ENCODE data around the gene CBR1. TPM values are rescaled to one million over a fixed set of nuclear protein-coding genes. Genes with fewer than 3 reads are reported as not detected.

CBR1 gene
- total RNA-seq, 1 experiment from 2014 or later: 81.8 TPM

GRCh38 chr21:36111238-36111637 is 41.4 kb downstream of the CBR1 start:
- Histone ChIP-seq H3K27me3 (replicated peaks; ENCODE audit: insufficient read depth, low read depth, low read length, poor library complexity) (no peaks in the 10 kb centered on the region), H3K36me3 (ENCODE audit: insufficient read depth, low read length, poor library complexity, severe bottlenecking) (no peaks in the 10 kb centered on the region), H3K27ac (ENCODE audit: low read depth, low read length, poor library complexity, severe bottlenecking) (no peak overlapping the region), H3K9me3 (ENCODE audit: low read depth, low read length, poor library complexity, severe bottlenecking) (no peaks in the 10 kb centered on the region), H3K4me1 (ENCODE audit: insufficient read depth, low read length, poor library complexity, severe bottlenecking) (peaks cover 3% of the 10 kb centered on the region), H3K4me3 (ENCODE audit: low read depth, low read length, poor library complexity, severe bottlenecking) (no peak overlapping the region)
- TF ChIP-seq EZH2 (IDR thresholded peaks at IDR 0.05; ENCODE audit: borderline replicate concordance, low read depth, low read length, poor library complexity, severe bottlenecking) (no peak), CTCF (conservative IDR thresholded peaks at IDR 0.05; ENCODE audit: low read depth, low read length) (no peak)
- POLR2A ChIA-PET (ENCODE audit: low non-redundant PET): interaction anchor here (0.5 to 0.8 kb wide), 2 partner anchors 782 to 1416 kb away, joined by 3 to 16 read pairs; no protein-coding TSS in a partner anchor
- no peak for DNase-seq (ENCODE audit: low spot score)
- no TSS peak for BruUV-seq (replicated peaks)
- CTCF ChIA-PET: no interaction called here
- intact Hi-C loops (cut with micrococcal nuclease; ENCODE audit: unreplicated experiment): loop anchor here (5.0 kb wide), 2 partner anchors 64 to 84 kb away; no protein-coding TSS in a partner anchor

GRCh38 chr21:36113647-36114428 is 44.0 kb downstream of the CBR1 start:
- BruUV-seq (replicated peaks): no TSS peak
- H3K27ac ChIP-seq (ENCODE audit: low read depth, low read length, poor library complexity, severe bottlenecking): peak overlapping the region; percentile 5
- no peak for DNase-seq (ENCODE audit: low spot score)

GRCh38 chr21:36115138-36115730 is 45.4 kb downstream of the CBR1 start:
- DNase-seq (ENCODE audit: low spot score): no peak
- no TSS peak for BruUV-seq (replicated peaks)
- Histone ChIP-seq H3K36me3 (ENCODE audit: insufficient read depth, low read length, poor library complexity, severe bottlenecking) (no peaks in the 10 kb centered on the region), H3K9me3 (ENCODE audit: low read depth, low read length, poor library complexity, severe bottlenecking) (no peaks in the 10 kb centered on the region), H3K27me3 (replicated peaks; ENCODE audit: insufficient read depth, low read depth, low read length, poor library complexity) (no peaks in the 10 kb centered on the region), H3K27ac (ENCODE audit: low read depth, low read length, poor library complexity, severe bottlenecking) (no peak overlapping the region), H3K4me3 (ENCODE audit: low read depth, low read length, poor library complexity, severe bottlenecking) (no peak overlapping the region), H3K4me1 (ENCODE audit: insufficient read depth, low read length, poor library complexity, severe bottlenecking) (peaks cover 3% of the 10 kb centered on the region)
- ChIA-PET POLR2A (ENCODE audit: low non-redundant PET) (no interaction called here), CTCF (no interaction called here)
- no peak for TF ChIP-seq EZH2 (IDR thresholded peaks at IDR 0.05; ENCODE audit: borderline replicate concordance, low read depth, low read length, poor library complexity, severe bottlenecking)
- TF ChIP-seq CTCF (conservative IDR thresholded peaks at IDR 0.05; ENCODE audit: low read depth, low read length): no peak
- intact Hi-C loops (cut with micrococcal nuclease; ENCODE audit: unreplicated experiment): no loop called here

More at GRCh38 chr21:36113647-36114428, 44.0 kb downstream of the CBR1 start:
- intact Hi-C loops (cut with micrococcal nuclease; ENCODE audit: unreplicated experiment): loop anchor here (5.0 kb wide), 2 partner anchors 67 to 87 kb away; no protein-coding TSS in a partner anchor
- no peak overlapping the region for H3K4me3 ChIP-seq (ENCODE audit: low read depth, low read length, poor library complexity, severe bottlenecking)
- CTCF ChIA-PET: interaction anchor here (0.6 to 1.0 kb wide), 3 partner anchors 9 to 170 kb away, joined by 3 to 9 read pairs (median 5); no protein-coding TSS in a partner anchor
- peaks cover 3% of the 10 kb centered on the region for H3K4me1 ChIP-seq (ENCODE audit: insufficient read depth, low read length, poor library complexity, severe bottlenecking)
- no peaks in the 10 kb centered on the region for H3K9me3 ChIP-seq (ENCODE audit: low read depth, low read length, poor library complexity, severe bottlenecking)
- no peak for TF ChIP-seq EZH2 (IDR thresholded peaks at IDR 0.05; ENCODE audit: borderline replicate concordance, low read depth, low read length, poor library complexity, severe bottlenecking)
- no peaks in the 10 kb centered on the region for H3K27me3 ChIP-seq (replicated peaks; ENCODE audit: insufficient read depth, low read depth, low read length, poor library complexity)
- H3K36me3 ChIP-seq (ENCODE audit: insufficient read depth, low read length, poor library complexity, severe bottlenecking): no peaks in the 10 kb centered on the region
- POLR2A ChIA-PET (ENCODE audit: low non-redundant PET): interaction anchor here (0.6 kb wide), 1 partner anchor 405 kb away, joined by 4 read pairs; no protein-coding TSS in a partner anchor

All from A673 (cell line).